ENCODE data around the gene SIAH1. TPM values are rescaled to one million over a fixed set of nuclear protein-coding genes. Genes with fewer than 3 reads are reported as not detected.

SIAH1 gene
- polyA plus RNA-seq, 1 experiment, result 21.6 TPM

GRCh38 chr16:48350736-48351135, 34.5 kb downstream of the SIAH1 start:
- CTCF ChIA-PET, result interaction anchor here (1.8 to 10.7 kb wide), 2 partner anchors 272 to 280 kb away, joined by 5 to 173 read pairs; no protein-coding TSS in a partner anchor
- no peaks in the 10 kb centered on the region for H3K27me3 ChIP-seq (ENCODE audit: control insufficient read depth, insufficient read depth, low read length)

GRCh38 chr16:48347980-48348379, 37.2 kb downstream of the SIAH1 start:
- TF ChIP-seq CTCF (IDR thresholded peaks at IDR 0.05; ENCODE audit: low read depth, low read length), result no peak

More at GRCh38 chr16:48350736-48351135, 34.5 kb downstream of the SIAH1 start:
- no peak overlapping the region for H3K4me3 ChIP-seq (ENCODE audit: low read depth, low read length)
- POLR2A ChIA-PET, result no interaction called here
- no peak for DNase-seq (ENCODE audit: low read depth, low spot score)
- no peaks in the 10 kb centered on the region for H3K9me3 ChIP-seq (ENCODE audit: control insufficient read depth, insufficient read depth, low read length)
- H3K27ac ChIP-seq (ENCODE audit: low read depth, low read length), result no peak overlapping the region
- no peak for TF ChIP-seq CTCF (IDR thresholded peaks at IDR 0.05; ENCODE audit: low read depth, low read length)

GRCh38 chr16:48347191-48347865, 37.9 kb downstream of the SIAH1 start:
- ChIA-PET CTCF (interaction anchor here (0.8 to 1.5 kb wide), 2 partner anchors 195 to 283 kb away, joined by 3 to 4 read pairs; no protein-coding TSS in a partner anchor), POLR2A (no interaction called here)
- no peak for DNase-seq (ENCODE audit: low read depth, low spot score)
- TF ChIP-seq CTCF (IDR thresholded peaks at IDR 0.05; ENCODE audit: low read depth, low read length), result no peak
- Histone ChIP-seq H3K9me3 (ENCODE audit: control insufficient read depth, insufficient read depth, low read length) (no peaks in the 10 kb centered on the region), H3K4me3 (ENCODE audit: low read depth, low read length) (no peak overlapping the region), H3K27ac (ENCODE audit: low read depth, low read length) (no peak overlapping the region), H3K27me3 (ENCODE audit: control insufficient read depth, insufficient read depth, low read length) (no peaks in the 10 kb centered on the region)

More at GRCh38 chr16:48347980-48348379, 37.2 kb downstream of the SIAH1 start:
- DNase-seq (ENCODE audit: low read depth, low spot score), result no peak
- CTCF ChIA-PET, result interaction anchor here (0.8 to 10.7 kb wide), 3 partner anchors 194 to 282 kb away, joined by 3 to 173 read pairs (median 3); no protein-coding TSS in a partner anchor
- Histone ChIP-seq H3K27me3 (ENCODE audit: control insufficient read depth, insufficient read depth, low read length) (no peaks in the 10 kb centered on the region), H3K4me3 (ENCODE audit: low read depth, low read length) (no peak overlapping the region), H3K27ac (ENCODE audit: low read depth, low read length) (no peak overlapping the region), H3K9me3 (ENCODE audit: control insufficient read depth, insufficient read depth, low read length) (no peaks in the 10 kb centered on the region)
- POLR2A ChIA-PET, result interaction anchor here (0.6 kb wide), 1 partner anchor 18 kb away, joined by 3 read pairs; no protein-coding TSS in a partner anchor

GRCh38 chr16:48342591-48342990, 42.6 kb downstream of the SIAH1 start:
- H3K9me3 ChIP-seq (ENCODE audit: control insufficient read depth, insufficient read depth, low read length), result no peaks in the 10 kb centered on the region
- POLR2A ChIA-PET, result no interaction called here
- H3K27me3 ChIP-seq (ENCODE audit: control insufficient read depth, insufficient read depth, low read length), result no peaks in the 10 kb centered on the region
- no peak for DNase-seq (ENCODE audit: low read depth, low spot score)
- no peak overlapping the region for H3K4me3 ChIP-seq (ENCODE audit: low read depth, low read length)
- TF ChIP-seq CTCF (IDR thresholded peaks at IDR 0.05; ENCODE audit: low read depth, low read length), result no peak
- H3K27ac ChIP-seq (ENCODE audit: low read depth, low read length), result no peak overlapping the region
- CTCF ChIA-PET, result interaction anchor here (1.4 to 1.5 kb wide), 2 partner anchors 11 to 281 kb away, joined by 5 to 7 read pairs; no protein-coding TSS in a partner anchor

DNA sequence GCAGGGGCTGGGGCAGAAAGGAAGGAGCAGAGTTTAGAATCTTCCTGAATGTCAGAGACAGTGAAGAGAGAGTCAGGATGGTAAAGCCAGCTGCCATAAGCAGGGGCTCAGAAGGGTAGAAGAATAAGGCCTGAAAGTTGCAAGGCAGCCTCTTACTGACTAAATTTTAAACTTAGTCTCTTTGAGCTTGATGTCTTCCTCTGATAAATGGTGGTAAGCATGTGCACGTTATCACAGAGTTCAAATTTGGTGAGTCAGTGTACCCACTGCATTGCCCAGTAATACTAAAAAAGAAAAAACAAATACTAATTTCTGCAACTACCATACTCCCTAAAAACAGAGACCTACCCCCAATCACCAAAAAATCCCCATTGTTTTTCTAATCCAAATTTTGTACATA, 45.2 kb downstream of the SIAH1 start:
- Histone ChIP-seq H3K9me3 (ENCODE audit: control insufficient read depth, insufficient read depth, low read length) (no peaks in the 10 kb centered on the region), H3K4me3 (ENCODE audit: low read depth, low read length) (no peak overlapping the region), H3K27ac (ENCODE audit: low read depth, low read length) (no peak overlapping the region), H3K27me3 (ENCODE audit: control insufficient read depth, insufficient read depth, low read length) (no peaks in the 10 kb centered on the region)
- CTCF ChIA-PET, result interaction anchor here (1.3 kb wide), 2 partner anchors 14 to 284 kb away, joined by 3 to 5 read pairs; no protein-coding TSS in a partner anchor
- TF ChIP-seq CTCF (IDR thresholded peaks at IDR 0.05; ENCODE audit: low read depth, low read length), result no peak
- POLR2A ChIA-PET, result no interaction called here
- no peak for DNase-seq (ENCODE audit: low read depth, low spot score)

Data from AG04450 (cell line).